Spleen (tissue), 11 donors: ENCODE measurements around the gene NGF. TPM values are rescaled to one million over a fixed set of nuclear protein-coding genes. Genes with fewer than 3 reads are reported as not detected.

Source experiments
- DNase-seq: peaks from one replicate; pipeline ENCODE4 v3.0.0-alpha.2; 2020
- H3K27ac ChIP-seq, 8 donors: fragments of 200-600 bp; sonication (generic) in 7 of 8; 1 replicate in 4 of 8; 2 replicates in 4 of 8; pipeline versions ENCODE4 v1.5.0 to v1.8.0; 2016 to 2021; ENCODE audit warnings: inconsistent platforms in 4 of 8, mild to moderate bottlenecking in 4 of 8, moderate library complexity in 1 of 8
- H3K27me3 ChIP-seq, 7 donors: fragments of 200-600 bp; sonication (generic) in 6 of 7; replicated peaks in 1 of 7; 1 replicate in 4 of 7; 2 replicates in 3 of 7; pipeline versions ENCODE4 v1.5.0 to v1.8.0; 2016 to 2021; ENCODE audit warnings: inconsistent platforms in 3 of 7, mild to moderate bottlenecking in 1 of 7
- H3K36me3 ChIP-seq, 6 donors: fragments of 200-600 bp; sonication (generic) in 5 of 6; 1 replicate in 4 of 6; 2 replicates in 2 of 6; pipeline versions ENCODE4 v1.5.0 to v1.8.0; 2016 to 2021; ENCODE audit warnings: inconsistent platforms in 2 of 6
- H3K4me1 ChIP-seq, 6 donors: fragments of 200-600 bp; sonication (generic) in 5 of 6; 1 replicate in 3 of 6; 2 replicates in 3 of 6; pipeline versions ENCODE4 v1.5.0 to v1.8.0; 2016 to 2021; ENCODE audit warnings: inconsistent platforms in 3 of 6
- H3K4me3 ChIP-seq, 8 donors: fragments of 200-600 bp; sonication (generic) in 7 of 8; 1 replicate in 4 of 8; 2 replicates in 4 of 8; pipeline versions ENCODE4 v1.5.0 to v1.8.0; 2016 to 2021; ENCODE audit warnings: inconsistent platforms in 4 of 8, mild to moderate bottlenecking in 4 of 8, moderate library complexity in 2 of 8
- H3K9me3 ChIP-seq, 8 donors: fragments of 200-600 bp; sonication (generic) in 7 of 8; 1 replicate in 4 of 8; 2 replicates in 4 of 8; pipeline versions ENCODE4 v1.5.0 to v1.8.0; 2016 to 2021; ENCODE audit warnings: inconsistent platforms in 4 of 8
- POLR2A ChIP-seq, 3 donors: fragments of 450-650 bp; IDR thresholded peaks; one replicate each; pipeline ENCODE4 v1.5.1; 2017; ENCODE audit warnings: antibody characterized with exemption in 3 of 3, mild to moderate bottlenecking in 1 of 3
- POLR2AphosphoS5 ChIP-seq, 3 donors: sonication (generic); formaldehyde crosslinking; IDR thresholded peaks; one replicate each; pipeline ENCODE4 v1.5.1; 2017; ENCODE audit warnings: antibody characterized with exemption in 3 of 3
- WGBS, 5 donors: extraction: QIAGEN DNeasy Blood & Tissue Kit in 3 of 5; methylation state at CpG; one replicate each; pipeline versions ENCODE4 v1.1.5 to v1.1.7; 2013 to 2018; 5-methylcytosine and 5-hydroxymethylcytosine counted together
- intact Hi-C: fragments of 100-400 bp; cut with DNase I; formaldehyde crosslinking; loops from one replicate; pipeline ENCODE4 v1.15.0; 2023; ENCODE audit warnings: low total_unique reads
- polyA plus RNA-seq, 3 donors: library from polyadenylated mRNA; stranded (reverse); fragments of 200-250 nt; gene quantifications; one replicate each; pipeline ENCODE4 v1.2.1, GENCODE V29; 2013
- total RNA-seq, 7 donors: library from RNA; depleted of rRNA in 3 of 7; stranded (reverse); fragments of >200 nt in 3 of 7; fragmentation: NEBNext Ultra II Directional in 4 of 7; extraction: Animal tissue kit (Norgen Biotek cat#: 25700) in 4 of 7; gene quantifications; one replicate each; pipeline versions ENCODE4 v1.1.0 to v1.2.1, GENCODE V29; 2016 to 2021
- TF ChIP-seq, protein P1 (sequence below), 11 experiments: fragments of 200-600 bp in 7 of 11; fragments of 450-650 bp in 4 of 11; sonication (generic) in 4 of 11; IDR thresholded peaks in 8 of 11; conservative IDR thresholded peaks in 3 of 11; 1 replicate in 7 of 11; 2 replicates in 4 of 11; pipeline versions ENCODE4 v1.4.0 to v1.8.0; 2016 to 2021; ENCODE audit warnings: antibody characterized with exemption in 11 of 11, inconsistent platforms in 4 of 11, mild to moderate bottlenecking in 1 of 11
- donor health status: healthy with polysubstance abuse.
- donor health status: DM: no; HTN: no; CAD: no; lungs with moderate emphysema.
- donor health status: DM: no; HTN: no; CAD: no.
- donor health status: Bipolar disorder and iron deficiency.
- donor health status: healthy.
- donor health status: DM: no; HTN: no; CAD: no.
- donor health status: DM: yes; HTN: yes; CAD: no.

The NGF gene
- total and polyA plus RNA-seq, 10 donors = 0.34 to 4.6 (median 2.0) TPM

DNA sequence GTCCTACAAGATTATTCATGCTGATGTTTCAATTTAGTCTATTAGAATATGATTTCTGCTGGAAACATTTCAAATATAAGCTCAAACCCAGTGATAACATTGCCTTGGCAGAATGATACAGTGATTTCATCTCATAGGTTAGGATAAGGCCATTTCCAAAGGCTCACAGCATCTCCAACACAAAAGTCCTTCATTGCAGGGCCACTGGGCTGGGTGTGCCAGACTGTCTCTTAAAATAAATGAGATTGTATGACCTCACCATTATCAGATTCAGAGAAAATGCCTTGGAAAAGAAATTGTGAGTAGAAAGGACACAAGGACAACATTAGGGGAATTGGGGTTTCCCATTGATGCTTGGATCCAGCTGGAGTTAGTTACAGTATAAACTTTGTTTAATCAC lies 30.4 kb downstream of the NGF start:
- intact Hi-C loops = no loop called here
- Histone ChIP-seq H3K36me3 (no peaks in the 10 kb centered on the region), H3K27ac (no peak overlapping the region), H3K9me3 (peaks cover 0 to 3% (median 0%) of the 10 kb centered on the region in 8 donors), H3K4me3 (no peak overlapping the region), H3K4me1 (no peaks in the 10 kb centered on the region), H3K27me3 (peaks cover 0 to 6% (median 0%) of the 10 kb centered on the region in 7 donors)
- no peak for TF ChIP-seq POLR2AphosphoS5 (IDR thresholded peaks at IDR 0.05)
- TF ChIP-seq POLR2A (IDR thresholded peaks at IDR 0.05) = no peak
- TF ChIP-seq, protein P1, sequence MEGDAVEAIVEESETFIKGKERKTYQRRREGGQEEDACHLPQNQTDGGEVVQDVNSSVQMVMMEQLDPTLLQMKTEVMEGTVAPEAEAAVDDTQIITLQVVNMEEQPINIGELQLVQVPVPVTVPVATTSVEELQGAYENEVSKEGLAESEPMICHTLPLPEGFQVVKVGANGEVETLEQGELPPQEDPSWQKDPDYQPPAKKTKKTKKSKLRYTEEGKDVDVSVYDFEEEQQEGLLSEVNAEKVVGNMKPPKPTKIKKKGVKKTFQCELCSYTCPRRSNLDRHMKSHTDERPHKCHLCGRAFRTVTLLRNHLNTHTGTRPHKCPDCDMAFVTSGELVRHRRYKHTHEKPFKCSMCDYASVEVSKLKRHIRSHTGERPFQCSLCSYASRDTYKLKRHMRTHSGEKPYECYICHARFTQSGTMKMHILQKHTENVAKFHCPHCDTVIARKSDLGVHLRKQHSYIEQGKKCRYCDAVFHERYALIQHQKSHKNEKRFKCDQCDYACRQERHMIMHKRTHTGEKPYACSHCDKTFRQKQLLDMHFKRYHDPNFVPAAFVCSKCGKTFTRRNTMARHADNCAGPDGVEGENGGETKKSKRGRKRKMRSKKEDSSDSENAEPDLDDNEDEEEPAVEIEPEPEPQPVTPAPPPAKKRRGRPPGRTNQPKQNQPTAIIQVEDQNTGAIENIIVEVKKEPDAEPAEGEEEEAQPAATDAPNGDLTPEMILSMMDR (IDR thresholded peaks at IDR 0.05 in 8 of 11, conservative IDR thresholded peaks at IDR 0.05 in 3 of 11) = no peak
- DNase-seq = no peak

DNA sequence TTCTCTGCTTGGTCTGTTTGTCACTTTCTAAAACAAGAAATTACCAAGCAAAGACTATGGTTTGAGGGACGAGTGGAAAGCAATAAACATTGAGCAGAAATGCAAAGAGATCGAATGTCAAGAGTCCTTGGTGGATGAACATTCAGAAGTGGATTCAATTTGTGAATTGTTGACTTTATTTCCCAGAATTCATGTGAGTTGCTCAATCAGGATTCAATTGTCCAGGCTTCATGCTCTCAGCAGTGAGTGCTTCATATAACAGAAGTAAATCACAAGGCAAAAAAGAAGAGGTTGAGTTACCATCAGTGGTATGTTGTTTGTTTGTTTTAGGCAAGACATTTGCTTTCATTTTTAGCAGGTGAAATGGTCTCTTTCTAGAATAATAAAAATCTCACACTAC lies 31.9 kb downstream of the NGF start:
- WGBS, 5 donors = 60 to 85% (median 78%) methylated on average over 2 of the region's 2 CpGs
- H3K27ac ChIP-seq = no peak overlapping the region

DNA sequence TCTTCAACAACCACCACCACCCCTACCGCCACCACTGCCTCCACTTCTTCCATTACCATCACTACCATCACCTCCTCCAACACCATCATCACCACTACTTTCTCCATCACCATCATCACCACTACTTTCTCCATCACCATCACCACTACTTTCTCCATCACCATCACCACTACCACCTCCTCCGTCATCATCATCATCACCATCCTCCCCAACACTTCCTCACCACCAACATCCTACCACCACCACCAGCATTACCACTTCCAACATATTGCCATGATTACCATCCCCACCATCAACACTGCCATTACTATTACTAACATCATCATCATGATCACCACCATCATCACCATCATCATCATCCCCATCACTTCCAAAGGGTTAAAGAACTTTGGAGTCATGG lies 34.7 kb downstream of the NGF start:
- Histone ChIP-seq H3K4me3 (no peak overlapping the region), H3K36me3 (no peaks in the 10 kb centered on the region), H3K27me3 (peaks cover 0 to 9% (median 0%) of the 10 kb centered on the region in 7 donors), H3K4me1 (no peaks in the 10 kb centered on the region), H3K9me3 (no peaks in the 10 kb centered on the region), H3K27ac (no peak overlapping the region)
- TF ChIP-seq, protein P1 (IDR thresholded peaks at IDR 0.05 in 8 of 11, conservative IDR thresholded peaks at IDR 0.05 in 3 of 11) = no peak
- TF ChIP-seq POLR2A (IDR thresholded peaks at IDR 0.05) = no peak
- TF ChIP-seq POLR2AphosphoS5 (IDR thresholded peaks at IDR 0.05) = no peak
- no peak for DNase-seq
- 93 to 98% (median 96%) methylated on average over 2 of the region's 2 CpGs for whole genome bisulfite sequencing, 5 donors
- intact Hi-C loops = no loop called here

More for the DNA sequence above, 31.9 kb downstream of the NGF start:
- Histone ChIP-seq H3K36me3 (no peaks in the 10 kb centered on the region), H3K4me3 (no peak overlapping the region), H3K27me3 (peaks cover 0 to 6% (median 0%) of the 10 kb centered on the region in 7 donors), H3K9me3 (peaks cover 0 to 3% (median 0%) of the 10 kb centered on the region in 8 donors), H3K4me1 (no peaks in the 10 kb centered on the region)
- intact Hi-C loops = no loop called here
- DNase-seq = no peak
- no peak for TF ChIP-seq POLR2AphosphoS5 (IDR thresholded peaks at IDR 0.05)
- TF ChIP-seq, protein P1 (IDR thresholded peaks at IDR 0.05 in 8 of 11, conservative IDR thresholded peaks at IDR 0.05 in 3 of 11) = no peak
- no peak for TF ChIP-seq POLR2A (IDR thresholded peaks at IDR 0.05)

DNA sequence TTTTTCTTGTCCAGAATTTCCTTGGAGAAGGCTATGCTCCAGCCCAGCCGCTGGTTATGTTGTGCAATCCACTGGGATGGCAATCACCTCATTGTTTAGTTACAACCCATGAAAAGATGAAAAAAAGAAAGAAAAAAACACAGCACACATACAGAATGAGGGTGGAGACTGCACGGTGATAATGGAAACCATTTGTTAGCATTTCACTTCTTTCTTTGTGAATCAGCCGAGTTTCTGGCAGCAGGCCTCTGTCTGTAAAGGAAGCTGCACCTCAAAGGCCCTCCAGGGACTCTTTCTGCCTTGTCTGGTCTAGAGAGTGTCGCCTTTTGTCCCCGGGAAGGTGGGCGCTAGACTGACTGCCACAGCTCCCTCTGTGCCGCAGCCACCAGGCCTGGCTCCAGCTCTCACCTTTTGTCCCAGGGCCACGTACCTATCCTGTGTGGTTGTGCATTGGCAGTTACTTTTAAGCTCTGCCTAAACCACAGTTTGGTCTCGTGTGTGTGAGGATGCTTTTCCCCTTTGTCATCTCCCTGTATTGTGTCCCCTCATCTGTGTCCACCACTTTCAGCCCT lies 35.6 kb downstream of the NGF start:
- Histone ChIP-seq H3K27ac (no peak overlapping the region), H3K9me3 (no peaks in the 10 kb centered on the region), H3K27me3 (peaks cover 0 to 10% (median 0%) of the 10 kb centered on the region in 7 donors), H3K36me3 (no peaks in the 10 kb centered on the region), H3K4me3 (no peak overlapping the region), H3K4me1 (no peaks in the 10 kb centered on the region)
- intact Hi-C loops = no loop called here
- no peak for DNase-seq
- TF ChIP-seq, protein P1 (IDR thresholded peaks at IDR 0.05 in 8 of 11, conservative IDR thresholded peaks at IDR 0.05 in 3 of 11) = no peak
- no peak for TF ChIP-seq POLR2AphosphoS5 (IDR thresholded peaks at IDR 0.05)
- 60 to 84% (median 69%) methylated on average over 9 of the region's 9 CpGs for WGBS, 5 donors
